ENCODE measurements around the gene SP1. TPM values are rescaled to one million over a fixed set of nuclear protein-coding genes. Genes with fewer than 3 reads are reported as not detected.

SP1 gene
- total RNA-seq, 1 experiment from 2014 or later = 76.8 TPM

DNA sequence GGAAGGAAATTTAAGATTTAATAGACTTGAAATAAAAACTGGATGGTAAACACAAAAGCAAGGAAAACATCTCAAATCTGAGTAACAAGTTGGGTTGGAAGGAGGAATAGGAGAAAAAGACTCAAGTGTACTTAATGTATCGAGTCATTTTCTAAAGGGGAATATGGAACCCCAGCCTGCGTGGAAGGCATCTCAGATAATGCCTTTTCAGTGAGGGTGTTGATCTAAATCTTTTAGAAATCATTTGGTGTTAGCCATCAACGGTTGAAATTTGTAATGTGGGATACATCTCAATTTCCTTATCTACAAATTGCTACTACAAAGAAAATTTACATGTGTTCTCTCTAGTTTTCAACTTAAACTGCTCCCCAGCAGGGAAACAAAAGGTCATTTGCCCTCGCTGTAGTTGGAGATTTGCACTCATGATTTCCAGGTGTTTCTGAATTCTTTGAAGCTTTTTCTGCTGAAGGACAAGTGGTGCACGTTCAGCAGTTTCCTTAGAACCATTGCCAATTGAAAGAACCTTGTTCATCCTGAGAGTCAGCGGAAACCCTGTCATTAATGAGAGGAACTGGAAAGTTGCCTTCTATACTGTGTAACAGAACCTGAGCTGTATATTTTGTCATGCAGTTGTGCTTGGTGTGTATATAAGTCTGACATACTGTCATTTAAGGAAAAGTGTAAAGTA lies 74.1 kb downstream of the SP1 start:
- Histone ChIP-seq H3K23ac (ENCODE audit: insufficient read length, low read depth, low read length) (no peak overlapping the region), H3K9ac (ENCODE audit: extremely low read depth, insufficient read length, low read length) (no peak overlapping the region), H3K23me2 (ENCODE audit: insufficient read length, low read depth, low read length, poor library complexity, severe bottlenecking) (no peaks in the 10 kb centered on the region), H3K79me2 (ENCODE audit: insufficient read depth, low read length) (peaks cover 23% of the 10 kb centered on the region), H3K4me2 (ENCODE audit: insufficient read depth, insufficient read length, low read length) (peak overlapping the region; percentile 7), H3K27me3 (ENCODE audit: insufficient read depth, low read length) (no peaks in the 10 kb centered on the region), H2BK15ac (ENCODE audit: low read depth, low read length) (no peak overlapping the region), H4K20me1 (ENCODE audit: control insufficient read depth, insufficient read depth, insufficient read length) (no peaks in the 10 kb centered on the region), H4K5ac (ENCODE audit: insufficient read length, low read depth, low read length) (no peak overlapping the region), H3K27ac (ENCODE audit: insufficient read length, low read depth, low read length) (no peak overlapping the region), H3K79me1 (ENCODE audit: insufficient read depth, low read depth, low read length, poor library complexity, severe bottlenecking) (peaks cover 3% of the 10 kb centered on the region), H3K18ac (ENCODE audit: insufficient read length, low read depth, low read length) (no peak overlapping the region), H2BK20ac (ENCODE audit: low read depth, low read length, poor library complexity, severe bottlenecking) (no peak overlapping the region), H2BK12ac (ENCODE audit: insufficient read length, low read depth, low read length) (no peak overlapping the region), H4K8ac (replicated peaks; ENCODE audit: insufficient read length, low read depth, low read length) (no peak overlapping the region), H2AK5ac (ENCODE audit: insufficient read length, low read length) (no peak overlapping the region), H3K56ac (ENCODE audit: insufficient read length, low read depth, low read length) (no peak overlapping the region), H4K91ac (ENCODE audit: insufficient read length, low read depth, low read length) (no peak overlapping the region), H3K4ac (ENCODE audit: low read depth, low read length) (no peak overlapping the region), H3K9me3 (ENCODE audit: control insufficient read depth, low read depth, low read length) (no peaks in the 10 kb centered on the region), H2AFZ (ENCODE audit: low read length) (no peak overlapping the region), H3K4me1 (ENCODE audit: insufficient read depth, low read length) (no peaks in the 10 kb centered on the region), H3T11ph (ENCODE audit: low read length) (no peak overlapping the region), H3K14ac (ENCODE audit: insufficient read depth, low read length) (no peak overlapping the region), H2BK5ac (ENCODE audit: insufficient read length, low read length) (no peak overlapping the region), H2BK120ac (ENCODE audit: low read depth, low read length, poor library complexity, severe bottlenecking) (no peak overlapping the region)
- H3K27me3 Mint-ChIP-seq (ENCODE audit: low read depth) = no peaks in the 10 kb centered on the region
- no CpG with 5 or more reads among the region's 6 CpGs for WGBS (ENCODE audit: extremely low coverage, insufficient read length, low lambda C conversion rate)
- peak overlapping the region; percentile 97 for H3K4me3 Mint-ChIP-seq
- peaks cover 46 to 63% (median 60%) of the 10 kb centered on the region in 3 experiments for H3K36me3 Mint-ChIP-seq (ENCODE audit: insufficient read depth in 1 of 3, low read depth in 3 of 3)
- H3K9me3 Mint-ChIP-seq = no peaks in the 10 kb centered on the region; a peak in 1 of 5 replicates
- H3K4me1 Mint-ChIP-seq = peaks cover 20 to 38% of the 10 kb centered on the region in 2 experiments
- TF ChIP-seq, protein P1, sequence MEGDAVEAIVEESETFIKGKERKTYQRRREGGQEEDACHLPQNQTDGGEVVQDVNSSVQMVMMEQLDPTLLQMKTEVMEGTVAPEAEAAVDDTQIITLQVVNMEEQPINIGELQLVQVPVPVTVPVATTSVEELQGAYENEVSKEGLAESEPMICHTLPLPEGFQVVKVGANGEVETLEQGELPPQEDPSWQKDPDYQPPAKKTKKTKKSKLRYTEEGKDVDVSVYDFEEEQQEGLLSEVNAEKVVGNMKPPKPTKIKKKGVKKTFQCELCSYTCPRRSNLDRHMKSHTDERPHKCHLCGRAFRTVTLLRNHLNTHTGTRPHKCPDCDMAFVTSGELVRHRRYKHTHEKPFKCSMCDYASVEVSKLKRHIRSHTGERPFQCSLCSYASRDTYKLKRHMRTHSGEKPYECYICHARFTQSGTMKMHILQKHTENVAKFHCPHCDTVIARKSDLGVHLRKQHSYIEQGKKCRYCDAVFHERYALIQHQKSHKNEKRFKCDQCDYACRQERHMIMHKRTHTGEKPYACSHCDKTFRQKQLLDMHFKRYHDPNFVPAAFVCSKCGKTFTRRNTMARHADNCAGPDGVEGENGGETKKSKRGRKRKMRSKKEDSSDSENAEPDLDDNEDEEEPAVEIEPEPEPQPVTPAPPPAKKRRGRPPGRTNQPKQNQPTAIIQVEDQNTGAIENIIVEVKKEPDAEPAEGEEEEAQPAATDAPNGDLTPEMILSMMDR (conservative IDR thresholded peaks at IDR 0.05) = no peak
- peak overlapping the region in 2 of 3 experiments; percentile 49 to 87; a peak in 4 of 7 replicates for H3K27ac Mint-ChIP-seq
- no peak for DNase-seq

All from H9 (cell line).